Measurements from ENCODE around the gene DCAF12L1. TPM values are rescaled to one million over a fixed set of nuclear protein-coding genes. Genes with fewer than 3 reads are reported as not detected.

DCAF12L1 gene
- polyA plus RNA-seq, 1 donor from 2014 or later = not detected

DNA sequence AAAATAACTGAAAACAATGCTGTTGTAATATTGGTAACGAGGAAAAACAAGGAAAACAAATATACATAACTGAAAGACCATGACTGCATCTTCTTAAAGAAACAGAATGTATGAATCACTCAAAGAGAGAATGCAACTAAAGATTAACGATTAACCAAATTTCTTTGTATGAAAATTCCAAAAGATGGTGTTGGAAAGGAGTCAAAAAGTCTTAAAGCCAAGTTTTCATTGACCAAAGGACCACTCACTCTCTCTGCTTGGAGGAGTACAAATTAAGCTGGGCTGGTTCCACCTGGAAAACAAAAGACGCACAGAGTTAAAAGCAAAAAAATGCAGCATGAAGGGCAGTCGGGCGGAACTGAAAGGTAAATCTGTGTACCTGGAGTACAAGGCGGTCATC lies 1.8 kb downstream of the DCAF12L1 start:
- Histone ChIP-seq H3K9me3 (ENCODE audit: low read length) (no peaks in the 10 kb centered on the region), H3K4me3 (ENCODE audit: low read length) (no peak overlapping the region), H3K9me2 (ENCODE audit: insufficient read depth, low read length) (no peaks in the 10 kb centered on the region), H3K36me3 (ENCODE audit: insufficient read depth, low read length) (no peaks in the 10 kb centered on the region), H3K79me2 (replicated peaks; ENCODE audit: insufficient read depth, low read length) (no peaks in the 10 kb centered on the region), H4K20me1 (ENCODE audit: insufficient read depth) (no peaks in the 10 kb centered on the region), H3K27ac (ENCODE audit: low read length) (no peak overlapping the region), H3K9ac (ENCODE audit: low read length) (no peak overlapping the region), H3F3A (ENCODE audit: insufficient read depth, low read length, poor library complexity, severe bottlenecking) (no peaks in the 10 kb centered on the region), H3K27me3 (ENCODE audit: insufficient read depth, low read depth, low read length) (no peaks in the 10 kb centered on the region), H2AFZ (ENCODE audit: low read depth, low read length) (no peak overlapping the region), H3K4me2 (ENCODE audit: low read length) (no peak overlapping the region)
- no peak for TF ChIP-seq TAF1 (IDR thresholded peaks at IDR 0.05; ENCODE audit: low read depth)
- TF ChIP-seq RAD21 (conservative IDR thresholded peaks at IDR 0.05) = no peak
- no peak for TF ChIP-seq EP300 (conservative IDR thresholded peaks at IDR 0.05; ENCODE audit: poor library complexity, severe bottlenecking)
- TF ChIP-seq SMC3 (conservative IDR thresholded peaks at IDR 0.05; ENCODE audit: poor library complexity) = no peak
- no peak for TF ChIP-seq MXI1 (conservative IDR thresholded peaks at IDR 0.05; ENCODE audit: poor library complexity, severe bottlenecking)
- no peak for TF ChIP-seq EZH2 (IDR thresholded peaks at IDR 0.05; ENCODE audit: borderline replicate concordance, insufficient read depth, low read length, poor library complexity, severe bottlenecking)
- TF ChIP-seq, protein P1, sequence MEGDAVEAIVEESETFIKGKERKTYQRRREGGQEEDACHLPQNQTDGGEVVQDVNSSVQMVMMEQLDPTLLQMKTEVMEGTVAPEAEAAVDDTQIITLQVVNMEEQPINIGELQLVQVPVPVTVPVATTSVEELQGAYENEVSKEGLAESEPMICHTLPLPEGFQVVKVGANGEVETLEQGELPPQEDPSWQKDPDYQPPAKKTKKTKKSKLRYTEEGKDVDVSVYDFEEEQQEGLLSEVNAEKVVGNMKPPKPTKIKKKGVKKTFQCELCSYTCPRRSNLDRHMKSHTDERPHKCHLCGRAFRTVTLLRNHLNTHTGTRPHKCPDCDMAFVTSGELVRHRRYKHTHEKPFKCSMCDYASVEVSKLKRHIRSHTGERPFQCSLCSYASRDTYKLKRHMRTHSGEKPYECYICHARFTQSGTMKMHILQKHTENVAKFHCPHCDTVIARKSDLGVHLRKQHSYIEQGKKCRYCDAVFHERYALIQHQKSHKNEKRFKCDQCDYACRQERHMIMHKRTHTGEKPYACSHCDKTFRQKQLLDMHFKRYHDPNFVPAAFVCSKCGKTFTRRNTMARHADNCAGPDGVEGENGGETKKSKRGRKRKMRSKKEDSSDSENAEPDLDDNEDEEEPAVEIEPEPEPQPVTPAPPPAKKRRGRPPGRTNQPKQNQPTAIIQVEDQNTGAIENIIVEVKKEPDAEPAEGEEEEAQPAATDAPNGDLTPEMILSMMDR (IDR thresholded peaks at IDR 0.05; ENCODE audit: poor library complexity, severe bottlenecking) = no peak
- TF ChIP-seq POLR2AphosphoS5 (IDR thresholded peaks at IDR 0.05) = no peak
- no peak for TF ChIP-seq REST (IDR thresholded peaks at IDR 0.05; ENCODE audit: borderline replicate concordance)

- Histone ChIP-seq H3K9me2 (ENCODE audit: insufficient read depth, low read length) (no peaks in the 10 kb centered on the region), H3K9ac (ENCODE audit: low read length) (no peak overlapping the region), H2AFZ (ENCODE audit: low read depth, low read length) (no peak overlapping the region), H3F3A (ENCODE audit: insufficient read depth, low read length, poor library complexity, severe bottlenecking) (no peaks in the 10 kb centered on the region), H3K36me3 (ENCODE audit: insufficient read depth, low read length) (no peaks in the 10 kb centered on the region), H3K27me3 (ENCODE audit: insufficient read depth, low read depth, low read length) (no peaks in the 10 kb centered on the region), H4K20me1 (ENCODE audit: insufficient read depth) (no peaks in the 10 kb centered on the region), H3K4me3 (ENCODE audit: low read length) (no peak overlapping the region), H3K9me3 (ENCODE audit: low read length) (no peaks in the 10 kb centered on the region), H3K27ac (ENCODE audit: low read length) (no peak overlapping the region), H3K79me2 (replicated peaks; ENCODE audit: insufficient read depth, low read length) (no peaks in the 10 kb centered on the region), H3K4me2 (ENCODE audit: low read length) (no peak overlapping the region)
- no peak for TF ChIP-seq REST (IDR thresholded peaks at IDR 0.05; ENCODE audit: borderline replicate concordance)
- TF ChIP-seq RAD21 (conservative IDR thresholded peaks at IDR 0.05) = no peak
These were observed 42.7 kb downstream of the DCAF12L1 start for GRCh38 chrX:126509923-126510322.

Small RNA genes within 50 kb of the gene (small RNA-seq; reads per million reads assigned to genes)
- gene Z69908.1 = 0 reads per million in 3 experiments
